ENCODE results near the gene HTR6.

The HTR6 gene

DNA sequence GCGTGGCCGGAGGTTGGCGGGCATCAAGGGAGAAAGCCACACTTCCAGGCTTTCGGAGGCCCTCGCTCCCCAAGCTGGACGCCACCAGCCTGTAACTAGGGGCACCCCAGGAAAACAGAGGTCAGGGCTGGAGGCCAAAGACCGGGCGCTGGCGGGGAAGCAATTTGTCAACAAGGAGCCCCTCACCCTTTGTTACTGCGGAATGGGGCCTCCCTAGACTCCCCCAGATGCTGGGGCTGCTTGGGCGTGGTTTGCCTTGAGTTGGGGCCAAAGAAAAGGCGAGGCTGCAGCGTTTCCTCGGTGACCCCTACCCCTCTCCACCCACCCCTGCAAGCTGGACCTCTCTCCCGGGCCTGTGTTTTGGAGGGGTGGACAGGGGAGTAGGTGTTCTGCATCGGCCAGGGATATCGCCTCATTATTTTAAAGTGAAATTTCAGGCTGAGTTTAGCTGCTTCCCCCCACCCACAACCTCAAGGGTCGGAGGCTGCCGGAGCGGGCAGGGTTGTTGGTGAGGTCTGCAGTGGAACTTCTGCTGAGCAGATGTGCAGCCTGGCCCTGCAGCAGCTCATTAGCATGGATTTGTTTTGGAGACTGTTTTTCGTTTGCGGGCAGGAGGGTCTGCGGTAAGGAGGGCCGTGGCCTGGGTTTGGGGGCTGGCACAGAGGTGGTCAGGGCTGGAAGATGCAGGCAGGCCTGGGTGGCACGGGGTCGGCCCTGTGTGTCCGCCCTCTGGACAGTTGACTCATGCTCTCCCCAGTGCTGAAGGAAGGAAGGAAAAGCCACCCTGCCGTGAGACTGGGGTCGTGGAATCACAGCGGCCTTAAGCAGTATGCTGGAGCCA is 19.0 kb upstream of the HTR6 start:
- peaks cover 28% of the 10 kb centered on the region for H3K4me1 Mint-ChIP-seq (ENCODE audit: low read depth)
- H3K9me3 Mint-ChIP-seq (ENCODE audit: low read depth) = no peaks in the 10 kb centered on the region
- H3K36me3 Mint-ChIP-seq = no peaks in the 10 kb centered on the region
- peak overlapping the region; percentile 50 for H3K27ac Mint-ChIP-seq
- H3K27me3 Mint-ChIP-seq = peaks cover 1% of the 10 kb centered on the region
- H3K4me3 Mint-ChIP-seq = peak overlapping the region; percentile 95

- Mint-ChIP-seq H3K4me3 (peak overlapping the region; percentile 56), H3K36me3 (no peaks in the 10 kb centered on the region), H3K9me3 (ENCODE audit: low read depth) (no peaks in the 10 kb centered on the region), H3K27ac (no peak overlapping the region), H3K4me1 (ENCODE audit: low read depth) (peaks cover 28% of the 10 kb centered on the region), H3K27me3 (no peaks in the 10 kb centered on the region)
These were observed 18.0 kb upstream of the HTR6 start for GRCh38 chr1:19646377-19647319.

DNA sequence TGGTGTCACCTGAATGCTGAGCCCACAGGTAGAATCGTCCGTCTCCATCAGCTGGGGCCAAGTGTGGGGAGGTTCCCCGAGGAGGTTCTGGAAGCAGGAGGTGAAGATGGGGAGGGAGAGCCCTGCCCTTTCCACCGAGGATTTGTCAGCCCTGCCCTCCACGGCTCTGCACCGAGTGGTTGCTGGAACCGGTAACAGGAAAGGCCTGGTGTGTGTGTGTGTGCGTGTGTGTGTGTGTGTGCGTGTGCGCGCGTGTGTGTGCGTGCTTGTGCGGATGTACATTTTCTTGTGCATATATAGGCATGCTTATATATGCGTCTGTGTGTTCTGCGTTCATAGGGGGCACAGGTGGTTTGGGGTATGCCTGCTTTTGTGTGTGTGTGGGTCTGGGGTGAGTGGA is 17.0 kb upstream of the HTR6 start:
- Mint-ChIP-seq H3K27ac (no peak overlapping the region), H3K4me3 (peak overlapping the region; percentile 1), H3K27me3 (no peaks in the 10 kb centered on the region), H3K36me3 (no peaks in the 10 kb centered on the region), H3K4me1 (ENCODE audit: low read depth) (peaks cover 30% of the 10 kb centered on the region), H3K9me3 (ENCODE audit: low read depth) (no peaks in the 10 kb centered on the region)

- no peaks in the 10 kb centered on the region for H3K27me3 Mint-ChIP-seq
- no peak overlapping the region for H3K27ac Mint-ChIP-seq
- H3K36me3 Mint-ChIP-seq = no peaks in the 10 kb centered on the region
- H3K9me3 Mint-ChIP-seq (ENCODE audit: low read depth) = no peaks in the 10 kb centered on the region
- H3K4me3 Mint-ChIP-seq = no peak overlapping the region
- H3K4me1 Mint-ChIP-seq (ENCODE audit: low read depth) = peaks cover 26% of the 10 kb centered on the region
These were observed 16.4 kb upstream of the HTR6 start for GRCh38 chr1:19648239-19648638.

- H3K27me3 Mint-ChIP-seq = no peaks in the 10 kb centered on the region
- H3K9me3 Mint-ChIP-seq (ENCODE audit: low read depth) = no peaks in the 10 kb centered on the region
- peaks cover 23% of the 10 kb centered on the region for H3K4me1 Mint-ChIP-seq (ENCODE audit: low read depth)
- H3K36me3 Mint-ChIP-seq = no peaks in the 10 kb centered on the region
- no peak overlapping the region for H3K4me3 Mint-ChIP-seq
- no peak overlapping the region for H3K27ac Mint-ChIP-seq
These were observed 16.0 kb upstream of the HTR6 start for GRCh38 chr1:19648689-19649088.

- no peaks in the 10 kb centered on the region for H3K27me3 Mint-ChIP-seq
- no peak overlapping the region for H3K27ac Mint-ChIP-seq
- H3K9me3 Mint-ChIP-seq (ENCODE audit: low read depth) = no peaks in the 10 kb centered on the region
- no peak overlapping the region for H3K4me3 Mint-ChIP-seq
- H3K4me1 Mint-ChIP-seq (ENCODE audit: low read depth) = peaks cover 21% of the 10 kb centered on the region
- peaks cover under 1% of the 10 kb centered on the region for H3K36me3 Mint-ChIP-seq
These were observed 14.1 kb upstream of the HTR6 start for GRCh38 chr1:19650416-19651140.

GRCh38 chr1:19651141-19651737 is 13.4 kb upstream of the HTR6 start:
- no peaks in the 10 kb centered on the region for H3K9me3 Mint-ChIP-seq (ENCODE audit: low read depth)
- no peaks in the 10 kb centered on the region for H3K27me3 Mint-ChIP-seq
- no peak overlapping the region for H3K27ac Mint-ChIP-seq
- no peak overlapping the region for H3K4me3 Mint-ChIP-seq
- H3K36me3 Mint-ChIP-seq = peaks cover 4% of the 10 kb centered on the region
- H3K4me1 Mint-ChIP-seq (ENCODE audit: low read depth) = peaks cover 17% of the 10 kb centered on the region

DNA sequence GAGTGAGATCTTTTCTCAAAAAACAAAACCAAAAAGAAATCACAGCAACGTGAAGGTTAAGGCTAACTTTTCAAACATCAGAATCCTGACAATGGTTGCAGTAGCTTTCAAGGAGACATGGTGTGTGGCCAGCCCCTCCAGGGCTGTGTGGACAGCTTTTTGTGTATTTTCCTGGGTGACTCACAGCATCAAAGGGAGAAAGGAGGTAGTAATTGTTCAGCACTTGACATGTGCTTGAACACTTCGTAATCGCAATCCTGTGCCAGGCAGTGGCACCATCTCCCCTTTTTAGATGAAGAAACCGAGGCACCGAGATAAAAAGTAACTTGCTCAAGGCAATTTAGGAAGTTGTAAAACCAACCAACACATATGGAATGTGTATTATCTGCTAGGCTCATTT is 10.3 kb upstream of the HTR6 start:
- H3K4me3 Mint-ChIP-seq = no peak overlapping the region
- peaks cover 3% of the 10 kb centered on the region for H3K4me1 Mint-ChIP-seq (ENCODE audit: low read depth)
- H3K27ac Mint-ChIP-seq = no peak overlapping the region
- H3K36me3 Mint-ChIP-seq = peaks cover 6% of the 10 kb centered on the region
- H3K27me3 Mint-ChIP-seq = no peaks in the 10 kb centered on the region
- no peaks in the 10 kb centered on the region for H3K9me3 Mint-ChIP-seq (ENCODE audit: low read depth)

- H3K36me3 Mint-ChIP-seq = peaks cover 6% of the 10 kb centered on the region
- H3K4me1 Mint-ChIP-seq (ENCODE audit: low read depth) = peaks cover 8% of the 10 kb centered on the region
- H3K27ac Mint-ChIP-seq = no peak overlapping the region
- no peaks in the 10 kb centered on the region for H3K27me3 Mint-ChIP-seq
- H3K9me3 Mint-ChIP-seq (ENCODE audit: low read depth) = no peaks in the 10 kb centered on the region
- no peak overlapping the region for H3K4me3 Mint-ChIP-seq
These were observed 9.6 kb upstream of the HTR6 start for GRCh38 chr1:19654886-19655717.

DNA sequence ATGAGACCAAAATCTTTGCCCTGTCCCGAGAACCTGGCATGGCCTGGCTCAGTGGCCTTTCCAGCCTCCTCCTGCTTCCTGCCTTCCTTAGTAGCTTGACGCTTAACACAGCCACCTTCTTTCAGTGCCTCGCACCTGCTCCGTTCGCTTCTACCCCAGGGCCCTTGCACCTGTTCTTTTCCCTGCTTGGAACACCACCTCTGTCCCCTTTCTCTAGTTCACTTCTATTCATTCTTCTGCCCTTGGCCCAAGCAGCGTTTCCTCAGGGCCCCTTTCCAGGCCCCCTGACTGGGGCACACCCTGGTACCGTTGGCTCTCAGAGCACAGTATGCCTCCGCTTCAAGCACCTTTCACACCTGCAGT is 9.0 kb upstream of the HTR6 start:
- Mint-ChIP-seq H3K27me3 (no peaks in the 10 kb centered on the region), H3K27ac (no peak overlapping the region), H3K4me3 (no peak overlapping the region), H3K4me1 (ENCODE audit: low read depth) (peaks cover 8% of the 10 kb centered on the region), H3K36me3 (peaks cover 6% of the 10 kb centered on the region), H3K9me3 (ENCODE audit: low read depth) (no peaks in the 10 kb centered on the region)

DNA sequence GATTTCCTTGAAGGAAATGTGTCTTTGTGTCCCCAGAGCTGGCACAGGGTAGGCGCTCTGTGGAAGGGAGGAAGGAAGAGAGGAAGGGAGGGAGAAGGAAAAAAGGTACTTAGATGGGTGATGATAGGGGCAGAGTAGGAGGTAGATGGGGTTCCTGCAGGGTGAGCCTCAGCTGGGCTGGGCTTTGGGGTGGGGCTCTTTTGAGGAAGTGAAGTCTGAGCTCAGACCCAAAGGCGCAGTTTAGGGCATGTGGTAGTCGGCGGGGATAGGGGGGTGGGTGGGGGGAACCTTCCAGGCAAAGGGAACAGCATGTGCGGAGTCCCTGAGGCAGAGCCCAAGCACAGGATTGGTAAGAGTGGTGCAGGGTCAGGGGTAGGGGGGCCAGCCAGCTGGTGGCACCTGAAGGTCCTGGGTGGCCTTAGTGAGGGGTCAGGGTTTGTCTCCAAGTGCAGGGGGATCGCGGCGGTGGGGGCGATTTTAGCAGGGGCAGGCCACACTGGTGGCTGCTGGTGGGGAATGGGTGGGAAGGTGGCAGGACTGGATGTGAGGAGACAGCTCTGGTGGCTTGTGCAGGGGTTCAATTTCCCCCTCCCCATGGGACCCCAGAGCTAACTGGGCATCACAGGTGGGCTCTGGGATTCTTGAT is 8.4 kb upstream of the HTR6 start:
- Mint-ChIP-seq H3K9me3 (ENCODE audit: low read depth) (no peaks in the 10 kb centered on the region), H3K27me3 (no peaks in the 10 kb centered on the region), H3K36me3 (peaks cover 6% of the 10 kb centered on the region), H3K4me3 (no peak overlapping the region), H3K27ac (no peak overlapping the region), H3K4me1 (ENCODE audit: low read depth) (peaks cover 8% of the 10 kb centered on the region)

DNA sequence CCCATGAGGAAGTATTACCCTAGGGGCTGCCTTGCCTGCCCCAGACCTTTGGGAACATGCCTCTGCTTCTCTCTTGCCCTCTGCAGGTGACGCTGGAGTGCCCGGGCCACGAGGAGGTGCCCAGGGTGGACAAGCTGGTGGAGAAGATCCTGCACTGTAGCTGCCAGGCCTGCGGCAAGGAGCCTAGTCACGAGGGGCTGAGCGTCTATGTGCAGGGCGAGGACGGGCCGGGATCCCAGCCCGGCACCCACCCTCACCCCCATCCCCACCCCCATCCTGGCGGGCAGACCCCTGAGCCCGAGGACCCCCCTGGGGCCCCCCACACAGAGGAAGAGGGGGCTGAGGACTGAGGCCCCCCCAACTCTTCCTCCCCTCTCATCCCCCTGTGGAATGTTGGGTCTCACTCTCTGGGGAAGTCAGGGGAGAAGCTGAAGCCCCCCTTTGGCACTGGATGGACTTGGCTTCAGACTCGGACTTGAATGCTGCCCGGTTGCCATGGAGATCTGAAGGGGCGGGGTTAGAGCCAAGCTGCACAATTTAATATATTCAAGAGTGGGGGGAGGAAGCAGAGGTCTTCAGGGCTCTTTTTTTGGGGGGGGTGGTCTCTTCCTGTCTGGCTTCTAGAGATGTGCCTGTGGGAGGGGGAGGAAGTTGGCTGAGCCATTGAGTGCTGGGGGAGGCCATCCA is 7.8 kb upstream of the HTR6 start:
- Mint-ChIP-seq H3K9me3 (ENCODE audit: low read depth) (no peaks in the 10 kb centered on the region), H3K36me3 (peaks cover 6% of the 10 kb centered on the region), H3K27me3 (no peaks in the 10 kb centered on the region), H3K4me3 (no peak overlapping the region), H3K4me1 (ENCODE audit: low read depth) (peaks cover 10% of the 10 kb centered on the region), H3K27ac (no peak overlapping the region)

- H3K27ac Mint-ChIP-seq = no peak overlapping the region
- peaks cover 12% of the 10 kb centered on the region for H3K4me1 Mint-ChIP-seq (ENCODE audit: low read depth)
- H3K4me3 Mint-ChIP-seq = no peak overlapping the region
- no peaks in the 10 kb centered on the region for H3K9me3 Mint-ChIP-seq (ENCODE audit: low read depth)
- H3K27me3 Mint-ChIP-seq = no peaks in the 10 kb centered on the region
- peaks cover 6% of the 10 kb centered on the region for H3K36me3 Mint-ChIP-seq
These were observed 7.2 kb upstream of the HTR6 start for GRCh38 chr1:19657511-19657910.

All from activated naive CD8-positive, alpha-beta T cell (primary cell).